ENCODE measurements around the gene TOMM7.

The TOMM7 gene

GRCh38 chr7:22822486-22823141 lies at the start of gene TOMM7:
Gene TOMM7 (minus strand): TSS chr7:22822849. CDS start chr7:22822779, 70 bp downstream.
- peak; percentile 72 for DNase-seq (ENCODE audit: low read depth)

GRCh38 chr7:22872096-22872807 lies 49.6 kb upstream of the TOMM7 start:
- no peak for DNase-seq (ENCODE audit: low read depth)

- no peak for DNase-seq (ENCODE audit: low read depth)
These were observed 49.0 kb upstream of the TOMM7 start for GRCh38 chr7:22871661-22872060.

- no peak for DNase-seq (ENCODE audit: low read depth)
These were observed 45.9 kb upstream of the TOMM7 start for GRCh38 chr7:22868509-22868908.

- DNase-seq (ENCODE audit: low read depth) = no peak
These were observed 44.9 kb upstream of the TOMM7 start for GRCh38 chr7:22867589-22867988.

GRCh38 chr7:22867003-22867402 lies 44.4 kb upstream of the TOMM7 start:
- no peak for DNase-seq (ENCODE audit: low read depth)

- no peak for DNase-seq (ENCODE audit: low read depth)
These were observed 42.9 kb upstream of the TOMM7 start for GRCh38 chr7:22865602-22865960.

- DNase-seq (ENCODE audit: low read depth) = no peak
These were observed 42.4 kb upstream of the TOMM7 start for GRCh38 chr7:22864855-22865601.

- no peak for DNase-seq (ENCODE audit: low read depth)
These were observed 41.7 kb upstream of the TOMM7 start for GRCh38 chr7:22864301-22864700.

GRCh38 chr7:22863156-22863899 lies 40.7 kb upstream of the TOMM7 start:
- DNase-seq (ENCODE audit: low read depth) = no peak

GRCh38 chr7:22861576-22861975 lies 38.9 kb upstream of the TOMM7 start:
- no peak for DNase-seq (ENCODE audit: low read depth)

GRCh38 chr7:22860784-22861482 lies 38.3 kb upstream of the TOMM7 start:
- DNase-seq (ENCODE audit: low read depth) = no peak

GRCh38 chr7:22860337-22860736 lies 37.7 kb upstream of the TOMM7 start:
- DNase-seq (ENCODE audit: low read depth) = no peak

- DNase-seq (ENCODE audit: low read depth) = no peak
These were observed 37.1 kb upstream of the TOMM7 start for GRCh38 chr7:22859641-22860290.

- DNase-seq (ENCODE audit: low read depth) = peak; percentile 84
These were observed 36.3 kb upstream of the TOMM7 start for GRCh38 chr7:22858640-22859561.

- DNase-seq (ENCODE audit: low read depth) = no peak
These were observed 35.6 kb upstream of the TOMM7 start for GRCh38 chr7:22858274-22858639.

- DNase-seq (ENCODE audit: low read depth) = no peak
These were observed 33.8 kb upstream of the TOMM7 start for GRCh38 chr7:22856416-22856815.

- DNase-seq (ENCODE audit: low read depth) = no peak
These were observed 32.4 kb upstream of the TOMM7 start for GRCh38 chr7:22855049-22855392.

GRCh38 chr7:22854158-22855048 lies 31.8 kb upstream of the TOMM7 start:
- peak; percentile 68 for DNase-seq (ENCODE audit: low read depth)
